Activated effector memory CD4-positive, alpha-beta T cell treated with anti-CD3 and anti-CD28 coated beads, Interleukin-2, amount 50 U/mL, for 16 hours (primary cell): ENCODE results near the gene CD79B.
"Not testable (repeated sequence)": the region's sequence is repeated elsewhere in the genome, so short reads cannot be mapped to it uniquely, and the experiment has no call there.

Source experiments
- DNase-seq: peaks from one replicate; pipeline ENCODE4 v3.0.0-alpha.2; 2020

CD79B gene

DNA sequence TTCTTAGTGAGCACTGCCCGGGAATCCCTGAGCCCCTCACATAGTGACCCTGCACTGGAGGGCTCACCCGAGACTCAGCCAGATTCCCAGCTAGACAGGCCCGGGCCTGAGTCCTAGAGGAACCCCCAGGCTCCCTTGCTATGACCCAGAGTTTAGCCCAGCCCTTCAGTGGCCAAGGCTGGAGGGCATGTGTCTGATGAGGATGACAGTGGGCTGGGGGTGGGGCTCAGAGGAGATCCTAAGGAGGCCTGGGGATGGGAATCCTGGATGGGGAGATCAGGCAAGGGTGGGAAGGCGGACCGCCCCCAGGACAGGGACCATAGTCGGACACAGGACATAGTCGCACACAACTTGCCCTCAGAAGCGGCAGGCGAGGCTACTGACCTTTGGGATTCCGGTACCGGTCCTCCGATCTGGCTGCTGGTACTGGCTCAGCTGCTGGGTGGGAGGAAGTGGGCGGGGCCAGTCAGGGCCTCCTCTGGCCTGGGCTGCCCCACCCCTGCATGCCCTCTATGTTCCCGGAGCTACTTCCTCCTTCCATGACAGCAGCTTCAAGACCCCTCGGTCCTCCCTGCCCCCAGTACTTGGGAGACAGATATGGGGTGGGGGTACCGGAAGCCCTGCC is 1.1 kb downstream of the CD79B start:
- peak; percentile 87 for DNase-seq

GRCh38 chr17:63929860-63930766 is 2.0 kb downstream of the CD79B start:
- DNase-seq, result no peak

DNA sequence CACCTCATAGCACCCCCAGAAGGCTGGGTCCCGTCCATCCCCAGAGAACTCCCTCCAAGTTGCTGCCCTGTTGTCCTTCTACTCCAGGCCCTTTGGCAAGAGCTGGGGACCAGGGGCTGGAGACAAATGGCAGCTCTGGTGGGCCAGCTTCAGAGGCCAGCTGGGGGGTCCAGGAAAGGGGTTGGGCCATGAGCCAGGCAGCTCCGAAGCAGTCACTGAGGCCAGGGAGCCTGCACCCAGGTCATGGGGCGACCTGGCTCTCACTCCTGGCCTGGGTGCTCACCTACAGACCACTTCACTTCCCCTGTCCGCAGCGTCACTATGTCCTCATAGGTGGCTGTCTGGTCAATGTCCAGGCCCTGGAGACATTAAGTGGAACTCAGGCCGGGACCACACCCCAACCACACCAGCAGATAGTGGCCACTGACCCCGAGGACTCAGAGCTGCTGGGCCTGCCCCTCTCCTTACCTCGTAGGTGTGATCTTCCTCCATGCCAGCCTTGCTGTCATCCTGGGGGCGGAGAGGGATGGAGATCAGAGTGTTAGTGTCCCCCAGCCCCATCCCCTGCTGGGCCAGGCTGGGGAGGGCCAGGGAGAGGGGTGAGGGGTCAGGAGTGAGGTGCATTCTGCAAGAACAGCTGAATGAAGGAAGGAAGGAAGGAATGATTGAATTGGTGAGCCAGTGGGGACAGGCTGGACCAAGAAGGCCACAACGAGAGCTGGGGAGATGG is 3.0 kb downstream of the CD79B start:
- DNase-seq, result no peak

GRCh38 chr17:63928172-63928666 is 3.9 kb downstream of the CD79B start:
- DNase-seq, result no peak

GRCh38 chr17:63927464-63928171 is 4.5 kb downstream of the CD79B start:
- DNase-seq, result no peak

- no peak for DNase-seq
Observed at GRCh38 chr17:63926164-63926563, 6.0 kb downstream of the CD79B start.

GRCh38 chr17:63925615-63926014 is 6.5 kb downstream of the CD79B start:
- DNase-seq, result no peak

DNA sequence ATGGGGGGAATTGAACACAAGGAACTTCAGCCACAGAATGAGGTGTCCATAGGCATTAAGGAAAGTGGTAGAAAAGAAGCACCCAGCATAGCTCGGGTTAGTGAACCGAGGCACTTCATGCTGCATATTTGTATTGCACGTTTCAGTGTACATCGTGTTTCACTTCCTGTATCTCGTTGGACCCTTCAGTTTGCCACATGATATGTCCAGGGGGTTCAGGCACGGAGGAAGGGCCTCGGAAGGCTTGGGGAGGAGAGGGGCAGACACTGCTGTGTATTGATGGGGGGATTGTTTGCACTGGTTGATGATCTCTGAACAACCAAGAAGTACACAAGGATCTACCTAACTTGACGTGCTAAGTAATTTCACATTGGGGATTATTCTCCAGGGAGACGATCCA is 9.7 kb downstream of the CD79B start:
- not testable (repeated sequence) for DNase-seq

GRCh38 chr17:63920779-63921178 is 11.4 kb downstream of the CD79B start:
- DNase-seq, result not testable (repeated sequence)

DNA sequence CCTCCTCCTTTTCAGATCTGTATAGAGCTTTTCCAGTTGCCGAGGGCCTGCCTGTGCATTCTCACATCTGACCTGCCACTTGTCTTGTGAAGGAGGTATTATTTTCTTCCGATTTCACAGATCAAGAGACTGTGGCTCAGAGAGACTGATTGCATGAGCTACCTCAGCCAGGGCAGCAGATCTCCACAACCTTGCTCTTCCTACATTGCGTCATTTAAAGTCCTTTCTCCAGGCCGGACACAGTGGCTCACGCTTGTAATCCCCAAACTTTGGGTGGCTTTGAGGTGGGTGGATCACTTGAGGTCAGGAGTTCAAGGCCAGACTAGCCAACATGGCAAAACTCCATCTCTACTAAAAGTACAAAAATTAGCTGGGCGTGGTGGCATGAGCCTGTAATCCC is 12.1 kb downstream of the CD79B start:
- DNase-seq, result not testable (repeated sequence)

GRCh38 chr17:63919311-63919723 is 12.8 kb downstream of the CD79B start:
- peak; percentile 85 for DNase-seq

DNA sequence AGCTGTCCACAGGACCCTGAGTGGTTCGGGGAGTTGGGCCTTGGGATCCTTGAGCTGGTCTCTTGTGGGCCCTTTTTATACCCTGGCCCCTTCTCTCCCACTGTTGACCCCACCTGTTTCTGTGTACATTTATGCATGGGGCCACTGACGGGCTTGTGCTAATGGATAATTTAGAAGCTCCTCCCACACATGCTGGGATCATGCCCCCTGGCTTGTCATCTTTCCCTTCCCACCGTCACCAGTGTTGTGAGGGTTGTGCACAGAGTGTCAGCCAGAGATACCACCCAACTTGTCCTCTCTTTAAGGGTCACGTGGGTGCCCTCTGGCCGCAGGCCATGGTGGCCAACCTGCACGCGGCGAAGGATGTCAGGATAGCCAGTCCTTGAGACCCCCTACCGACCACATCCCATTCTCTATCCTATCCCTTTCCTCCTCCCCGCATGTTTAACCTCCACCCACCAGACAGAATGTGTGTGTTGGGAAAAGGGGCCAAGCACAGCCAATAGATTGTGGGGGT is 13.3 kb downstream of the CD79B start, which contains the start of gene GH1:
GH1 (minus strand) TSS at position 51 of the 517 bp plus-strand sequence. CDS start 63 bp downstream, outside the sequence.
- not testable (repeated sequence) for DNase-seq

DNA sequence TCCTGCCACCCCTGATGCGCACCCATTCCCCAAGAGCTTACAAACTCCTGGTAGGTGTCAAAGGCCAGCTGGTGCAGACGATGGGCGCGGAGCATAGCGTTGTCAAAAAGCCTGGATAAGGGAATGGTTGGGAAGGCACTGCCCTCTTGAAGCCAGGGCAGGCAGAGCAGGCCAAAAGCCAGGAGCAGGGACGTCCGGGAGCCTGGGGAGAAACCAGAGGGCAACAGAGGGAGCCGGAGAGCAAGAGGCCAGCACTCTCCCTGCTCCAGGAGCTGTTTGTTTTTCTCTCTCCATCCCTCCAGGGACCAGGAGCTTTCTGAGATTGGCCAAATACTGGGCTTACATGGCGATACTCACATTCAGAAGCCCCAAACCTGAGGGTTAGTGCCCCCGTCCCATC is 13.8 kb downstream of the CD79B start:
- no peak for DNase-seq

GRCh38 chr17:63917646-63918045 is 14.5 kb downstream of the CD79B start:
- peak; percentile 44 for DNase-seq

GRCh38 chr17:63917206-63917605 is 14.9 kb downstream of the CD79B start:
- DNase-seq, result peak; percentile 10

DNA sequence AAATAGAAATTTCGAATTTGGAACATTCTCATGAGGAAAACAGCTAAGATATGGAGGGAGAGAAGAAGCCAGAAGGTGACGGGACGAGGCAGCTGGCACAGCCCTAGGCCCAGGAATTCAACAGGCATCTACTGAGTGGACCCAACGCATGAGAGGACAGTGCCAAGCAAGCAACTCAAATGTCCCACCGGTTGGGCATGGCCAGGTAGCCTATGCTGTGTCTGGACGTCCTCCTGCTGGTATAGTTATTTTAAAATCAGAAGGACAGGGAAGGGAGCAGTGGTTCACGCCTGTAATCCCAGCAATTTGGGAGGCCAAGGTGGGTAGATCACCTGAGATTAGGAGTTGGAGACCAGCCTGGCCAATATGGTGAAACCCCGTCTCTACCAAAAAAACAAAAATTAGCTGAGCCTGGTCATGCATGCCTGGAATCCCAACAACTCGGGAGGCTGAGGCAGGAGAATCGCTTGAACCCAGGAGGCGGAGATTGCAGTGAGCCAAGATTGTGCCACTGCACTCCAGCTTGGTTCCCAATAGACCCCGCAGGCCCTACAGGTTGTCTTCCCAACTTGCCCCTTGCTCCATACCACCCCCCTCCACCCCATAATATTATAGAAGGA is 15.5 kb downstream of the CD79B start:
- DNase-seq, result peak; percentile 12

DNA sequence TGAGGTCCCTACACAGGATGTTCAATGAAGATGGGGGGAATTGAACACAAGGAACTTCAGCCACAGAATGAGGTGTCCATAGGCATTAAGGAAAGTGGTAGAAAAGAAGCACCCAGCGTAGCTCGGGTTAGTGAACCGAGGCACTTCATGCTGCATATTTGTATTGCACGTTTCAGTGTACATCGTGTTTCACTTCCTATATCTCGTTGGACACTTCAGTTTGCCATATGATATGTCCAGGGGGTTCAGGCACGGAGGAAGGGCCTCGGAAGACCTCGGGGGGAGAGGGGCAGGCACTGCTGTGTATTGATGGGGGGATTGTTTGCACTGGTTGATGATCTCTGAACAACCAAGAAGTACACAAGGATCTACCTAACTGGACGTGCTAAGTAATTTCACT is 16.4 kb downstream of the CD79B start:
- peak; percentile 30 for DNase-seq

DNA sequence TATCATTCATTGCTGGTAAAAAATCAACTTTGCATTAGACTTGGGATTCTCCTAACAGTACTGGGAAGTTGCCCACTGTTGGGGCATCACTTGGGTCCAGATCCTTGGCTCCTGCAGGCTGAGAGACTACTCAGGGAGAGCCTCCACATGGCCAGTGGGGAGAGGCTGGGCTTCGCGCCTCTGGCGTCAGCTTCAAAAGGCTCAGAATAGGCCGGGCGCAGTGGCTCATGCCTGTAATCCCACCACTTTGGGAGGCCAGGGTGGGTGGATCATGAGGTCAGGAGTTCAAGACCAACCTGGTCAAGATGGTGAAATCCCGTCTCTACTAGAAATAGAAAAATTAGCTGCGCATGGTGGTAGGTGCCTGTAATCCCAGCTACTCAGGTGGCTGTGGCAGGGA is 17.7 kb downstream of the CD79B start:
- DNase-seq, result peak; percentile 14

DNA sequence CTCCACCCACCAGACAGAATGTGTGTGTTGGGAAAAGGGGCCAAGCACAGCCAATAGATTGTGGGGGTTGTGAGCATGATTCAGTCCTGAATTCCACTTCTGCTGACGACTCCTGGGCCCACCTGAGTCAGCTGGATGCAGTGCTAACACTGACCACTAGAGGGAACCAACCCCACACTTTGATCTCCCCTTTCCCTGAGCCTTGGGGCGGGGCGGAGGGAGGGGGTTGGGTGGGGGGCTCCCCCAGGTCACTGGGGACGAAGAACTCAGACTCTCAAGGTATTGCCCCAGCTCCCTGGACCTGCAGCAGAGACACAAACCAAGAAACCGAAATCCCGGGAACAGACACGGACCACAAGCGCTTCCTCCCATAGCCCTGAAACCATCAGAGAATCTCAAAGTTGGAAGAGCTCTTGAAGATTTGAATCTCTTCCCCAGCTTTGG is 20.5 kb downstream of the CD79B start:
- DNase-seq, result peak; percentile 85

DNA sequence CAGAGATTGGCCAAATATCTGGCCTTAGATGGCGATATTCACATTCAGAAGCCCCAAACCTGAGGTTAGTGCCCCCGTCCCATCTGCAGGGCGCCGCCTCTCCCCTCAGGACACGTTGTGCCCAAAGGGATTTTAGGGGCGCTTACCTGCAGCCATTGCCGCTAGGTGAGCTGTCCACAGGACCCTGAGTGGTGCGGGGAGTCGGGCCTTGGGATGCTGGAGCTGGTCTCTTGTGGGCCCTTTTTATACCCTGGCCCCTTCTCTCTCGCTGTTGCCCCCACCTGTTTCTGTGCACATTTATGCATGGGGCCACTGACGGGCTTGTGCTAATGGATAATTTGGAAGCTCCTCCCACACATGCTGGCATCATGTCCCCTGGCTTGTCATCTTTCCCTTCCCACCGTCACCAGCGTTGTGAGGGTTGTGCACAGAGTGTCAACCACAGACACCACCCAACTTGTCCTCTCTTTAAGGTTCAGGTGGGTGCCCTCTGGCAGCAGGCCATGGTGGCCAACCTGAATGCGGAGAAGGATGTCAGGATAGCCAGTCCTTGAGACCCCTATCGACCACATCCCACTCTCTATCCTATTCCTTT is 21.0 kb downstream of the CD79B start, which contains the start of gene CSHL1:
CSHL1 (minus strand) TSS at position 218 of the 595 bp plus-strand sequence; CDS start at position 156, 62 bp downstream.
- peak; percentile 56 for DNase-seq

DNA sequence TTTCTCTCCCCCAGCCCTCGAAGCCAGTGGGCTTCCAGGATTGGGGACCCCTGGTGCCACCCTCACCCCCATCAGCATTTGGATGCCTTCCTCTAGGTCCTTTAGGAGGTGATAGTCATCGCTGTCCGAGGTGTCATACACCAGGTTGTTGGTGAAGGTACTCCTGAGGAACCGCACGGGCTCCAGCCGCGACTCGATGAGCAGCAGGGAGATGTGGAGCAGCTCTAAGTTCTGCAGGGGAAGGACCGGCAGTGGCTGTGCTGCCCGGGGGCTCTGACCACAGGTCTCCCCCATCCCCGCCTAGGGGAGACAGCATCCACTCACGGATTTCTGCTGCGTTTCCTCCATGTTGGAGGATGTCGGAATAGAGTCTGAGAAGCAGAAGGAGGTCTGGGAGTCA is 22.0 kb downstream of the CD79B start:
- DNase-seq, result peak; percentile 51
